NB4 (cell line): Measurements from ENCODE around the gene PIGZ.

ENCODE experiments used
- POLR2A ChIP-seq: IDR thresholded peaks from 2 replicates; pipeline ENCODE4 v1.6.1; 2011; ENCODE audit warnings: mild to moderate bottlenecking; ENCODE audit not compliant: insufficient read length; ENCODE audit errors: extremely low read depth
- TF ChIP-seq, protein P1 (sequence below): IDR thresholded peaks from one replicate; pipeline ENCODE4 v1.5.1; 2012; ENCODE audit warnings: low read depth, low read length
- TF ChIP-seq, protein P2 (sequence below): IDR thresholded peaks from 2 replicates; pipeline ENCODE4 v1.6.1; 2011; ENCODE audit warnings: low read depth, low read length

DNA sequence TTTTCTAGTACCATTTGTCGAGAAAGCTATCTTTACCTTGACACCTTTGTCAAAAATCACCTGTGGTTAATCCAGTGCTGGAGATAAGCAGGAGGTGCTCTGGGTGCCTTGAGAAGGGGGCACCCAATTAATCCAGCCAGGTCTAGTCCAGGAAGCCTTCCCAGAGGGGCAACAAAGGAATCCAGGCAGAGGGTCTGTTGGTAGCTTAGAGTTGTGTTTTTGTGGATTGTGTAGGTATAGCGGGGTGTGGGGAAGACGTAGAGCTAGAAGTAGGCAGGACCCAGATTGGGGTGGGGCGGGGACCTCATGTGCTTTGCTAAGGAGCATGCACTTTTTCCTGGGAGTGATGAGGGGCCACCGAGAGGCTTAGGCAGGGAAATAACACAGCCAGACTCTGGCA, 6.0 kb upstream of the PIGZ start:
- TF ChIP-seq, protein P1, sequence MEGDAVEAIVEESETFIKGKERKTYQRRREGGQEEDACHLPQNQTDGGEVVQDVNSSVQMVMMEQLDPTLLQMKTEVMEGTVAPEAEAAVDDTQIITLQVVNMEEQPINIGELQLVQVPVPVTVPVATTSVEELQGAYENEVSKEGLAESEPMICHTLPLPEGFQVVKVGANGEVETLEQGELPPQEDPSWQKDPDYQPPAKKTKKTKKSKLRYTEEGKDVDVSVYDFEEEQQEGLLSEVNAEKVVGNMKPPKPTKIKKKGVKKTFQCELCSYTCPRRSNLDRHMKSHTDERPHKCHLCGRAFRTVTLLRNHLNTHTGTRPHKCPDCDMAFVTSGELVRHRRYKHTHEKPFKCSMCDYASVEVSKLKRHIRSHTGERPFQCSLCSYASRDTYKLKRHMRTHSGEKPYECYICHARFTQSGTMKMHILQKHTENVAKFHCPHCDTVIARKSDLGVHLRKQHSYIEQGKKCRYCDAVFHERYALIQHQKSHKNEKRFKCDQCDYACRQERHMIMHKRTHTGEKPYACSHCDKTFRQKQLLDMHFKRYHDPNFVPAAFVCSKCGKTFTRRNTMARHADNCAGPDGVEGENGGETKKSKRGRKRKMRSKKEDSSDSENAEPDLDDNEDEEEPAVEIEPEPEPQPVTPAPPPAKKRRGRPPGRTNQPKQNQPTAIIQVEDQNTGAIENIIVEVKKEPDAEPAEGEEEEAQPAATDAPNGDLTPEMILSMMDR, result no peak
- TF ChIP-seq, protein P2, sequence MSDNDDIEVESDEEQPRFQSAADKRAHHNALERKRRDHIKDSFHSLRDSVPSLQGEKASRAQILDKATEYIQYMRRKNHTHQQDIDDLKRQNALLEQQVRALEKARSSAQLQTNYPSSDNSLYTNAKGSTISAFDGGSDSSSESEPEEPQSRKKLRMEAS, result no peak
- TF ChIP-seq POLR2A, result no peak
